HEK293 (cell line): ENCODE measurements around the gene MCRIP2.

Experiments
- CTCF ChIA-PET: fragments of 350-600 bp; formaldehyde crosslinking; extraction: SDS; loops from one replicate; lab custom pipeline; 2021; ENCODE audit warnings: antibody characterized with exemption; lab: Yijun Ruan, JAX
- POLR2A ChIA-PET: fragments of 300-600 bp; formaldehyde crosslinking; extraction: SDS; loops from one replicate; lab custom pipeline; 2020; ENCODE audit warnings: antibody characterized with exemption, inconsistent platforms; lab: Yijun Ruan, JAX
- H3K27ac ChIP-seq: fragments of 200-500 bp; sonication (Bioruptor generic); 2 replicates; pipeline ENCODE4 v1.5.1; 2014; ENCODE audit warnings: low read depth, low read length, control low read depth, inconsistent platforms; ENCODE audit errors: extremely low read depth
- H3K36me3 ChIP-seq, 2 experiments: fragments of 200-500 bp in 1 of 2; sonication (Bioruptor generic) in 1 of 2; 1 replicate in 1 of 2; 2 replicates in 1 of 2; pipeline ENCODE4 v1.5.1; 2014 to 2017; ENCODE audit warnings: inconsistent platforms in 2 of 2, low read length in 2 of 2; ENCODE audit not compliant: control insufficient read depth in 2 of 2, insufficient read depth in 1 of 2
- H3K4me1 ChIP-seq: fragments of 200-500 bp; sonication (Bioruptor generic); 2 replicates; pipeline ENCODE4 v1.5.1; 2014; ENCODE audit warnings: mild to moderate bottlenecking, low read length, inconsistent platforms; ENCODE audit not compliant: control insufficient read depth, insufficient read depth
- H3K4me3 ChIP-seq: 2 replicates; pipeline ENCODE4 v1.5.1; 2011; ENCODE audit warnings: low read depth, mild to moderate bottlenecking, control low read depth, low read length, moderate library complexity
- H3K9me3 ChIP-seq: fragments of 200-500 bp; sonication (Bioruptor generic); 2 replicates; pipeline ENCODE4 v1.5.1; 2014; ENCODE audit warnings: low read depth, low read length, inconsistent platforms; ENCODE audit not compliant: control insufficient read depth, insufficient read depth
- BCL11B ChIP-seq: fragments of 450-650 bp; formaldehyde crosslinking; IDR thresholded peaks from 2 replicates; pipeline ENCODE4 v1.5.1; 2016; ENCODE audit warnings: low read depth, missing biosample characterization, missing genetic modification characterization
- GLIS1 ChIP-seq: fragments of 450-650 bp; formaldehyde crosslinking; IDR thresholded peaks from 2 replicates; pipeline ENCODE4 v1.5.1; 2016; ENCODE audit warnings: missing biosample characterization, missing genetic modification characterization
- GLIS2 ChIP-seq: fragments of 450-650 bp; formaldehyde crosslinking; IDR thresholded peaks from 2 replicates; pipeline ENCODE4 v1.5.1; 2016; ENCODE audit warnings: missing biosample characterization, missing genetic modification characterization
- HIC1 ChIP-seq: fragments of 450-650 bp; formaldehyde crosslinking; IDR thresholded peaks from 2 replicates; pipeline ENCODE4 v1.5.1; 2016; ENCODE audit warnings: missing biosample characterization, missing genetic modification characterization
- INSM2 ChIP-seq: fragments of 450-650 bp; formaldehyde crosslinking; IDR thresholded peaks from 2 replicates; pipeline ENCODE4 v1.5.1; 2016; ENCODE audit warnings: missing biosample characterization, missing genetic modification characterization
- KLF10 ChIP-seq: fragments of 450-650 bp; IDR thresholded peaks from 2 replicates; pipeline ENCODE4 v1.5.1; 2018; ENCODE audit warnings: missing biosample characterization, mild to moderate bottlenecking, missing genetic modification characterization
- KLF17 ChIP-seq: fragments of 450-650 bp; formaldehyde crosslinking; IDR thresholded peaks from 2 replicates; pipeline ENCODE4 v1.5.1; 2016; ENCODE audit warnings: missing biosample characterization, missing genetic modification characterization
- KLF8 ChIP-seq: fragments of 450-650 bp; formaldehyde crosslinking; IDR thresholded peaks from 2 replicates; pipeline ENCODE4 v1.5.1; 2016; ENCODE audit warnings: missing biosample characterization, missing genetic modification characterization
- KLF9 ChIP-seq: fragments of 450-650 bp; formaldehyde crosslinking; IDR thresholded peaks from 2 replicates; pipeline ENCODE4 v1.5.1; 2016; ENCODE audit warnings: missing biosample characterization, missing genetic modification characterization, low read depth
- OSR2 ChIP-seq: fragments of 450-650 bp; formaldehyde crosslinking; IDR thresholded peaks from 2 replicates; pipeline ENCODE4 v1.5.1; 2016; ENCODE audit warnings: missing biosample characterization, missing genetic modification characterization
- PATZ1 ChIP-seq: fragments of 450-650 bp; formaldehyde crosslinking; IDR thresholded peaks from 2 replicates; pipeline ENCODE4 v1.5.1; 2016; ENCODE audit warnings: missing biosample characterization, missing genetic modification characterization
- PBX3 ChIP-seq: sonication (generic); formaldehyde crosslinking; IDR thresholded peaks from 2 replicates; pipeline ENCODE4 v1.8.1; 2022; ENCODE audit warnings: mild to moderate bottlenecking, moderate library complexity, missing genetic modification reagents
- SP2 ChIP-seq: fragments of 450-650 bp; formaldehyde crosslinking; IDR thresholded peaks from 2 replicates; pipeline ENCODE4 v1.5.1; 2016; ENCODE audit warnings: missing biosample characterization, missing genetic modification characterization
- ZBTB7A ChIP-seq: fragments of 450-650 bp; formaldehyde crosslinking; IDR thresholded peaks from 2 replicates; pipeline ENCODE4 v1.5.1; 2016; ENCODE audit warnings: low read depth, missing biosample characterization, missing genetic modification characterization
- ZFP69B ChIP-seq: fragments of 450-650 bp; formaldehyde crosslinking; IDR thresholded peaks from 2 replicates; pipeline ENCODE4 v1.5.1; 2016; ENCODE audit warnings: missing biosample characterization, missing genetic modification characterization
- ZIC2 ChIP-seq: fragments of 450-650 bp; formaldehyde crosslinking; IDR thresholded peaks from 2 replicates; pipeline ENCODE4 v1.5.1; 2016; ENCODE audit warnings: missing biosample characterization, missing genetic modification characterization
- ZNF169 ChIP-seq: fragments of 450-650 bp; formaldehyde crosslinking; IDR thresholded peaks from 2 replicates; pipeline ENCODE4 v1.5.1; 2016; ENCODE audit warnings: missing biosample characterization, missing genetic modification characterization
- ZNF214 ChIP-seq: fragments of 450-650 bp; formaldehyde crosslinking; IDR thresholded peaks from 2 replicates; pipeline ENCODE4 v1.5.1; 2017; ENCODE audit warnings: missing biosample characterization, mild to moderate bottlenecking, missing genetic modification characterization, borderline replicate concordance
- ZNF26 ChIP-seq: fragments of 450-650 bp; formaldehyde crosslinking; IDR thresholded peaks from 2 replicates; pipeline ENCODE4 v1.5.1; 2016; ENCODE audit warnings: missing biosample characterization, missing genetic modification characterization
- ZNF341 ChIP-seq: fragments of 450-650 bp; formaldehyde crosslinking; IDR thresholded peaks from 2 replicates; pipeline ENCODE4; 2016; ENCODE audit warnings: low read depth, missing biosample characterization, missing genetic modification characterization
- ZNF473 ChIP-seq: fragments of 450-650 bp; formaldehyde crosslinking; IDR thresholded peaks from 2 replicates; pipeline ENCODE4 v1.5.1; 2017; ENCODE audit warnings: missing biosample characterization, missing genetic modification characterization
- ZNF600 ChIP-seq: fragments of 450-650 bp; formaldehyde crosslinking; IDR thresholded peaks from 2 replicates; pipeline ENCODE4 v1.5.1; 2016; ENCODE audit warnings: missing biosample characterization, missing genetic modification characterization
- ZNF777 ChIP-seq: fragments of 450-650 bp; formaldehyde crosslinking; IDR thresholded peaks from 2 replicates; pipeline ENCODE4 v1.5.1; 2017; ENCODE audit warnings: missing biosample characterization, missing genetic modification characterization, borderline replicate concordance

The MCRIP2 gene

GRCh38 chr16:674968-675883, 33.6 kb downstream of the MCRIP2 start, which contains the start of gene RHBDL1:
Gene RHBDL1 (plus strand): TSS chr16:675671. CDS start chr16:675791, 120 bp downstream.
- TF ChIP-seq HIC1 (peak; percentile 62), ZNF777 (no peak), GLIS2 (tag by site-specific recombination) (0 out of 2 replicates have a peak, but pooled peaks have one; percentile 10), ZNF341 (tag by site-specific recombination) (peak; percentile 21; the same call in 1 of the 2 replicates), ZNF600 (tag by site-specific recombination) (0 out of 2 replicates have a peak, but pooled peaks have one; percentile 32), ZNF169 (tag by site-specific recombination) (no peak), SP2 (peak; percentile 46; the same call in 1 of the 2 replicates), ZFP69B (tag by site-specific recombination) (no peak), BCL11B (peak; percentile 94), OSR2 (tag by site-specific recombination) (peak; percentile 41; the same call in 1 of the 2 replicates), GLIS1 (tag by site-specific recombination) (peak; percentile 37), KLF8 (tag by site-specific recombination) (peak; percentile 41; the same call in 1 of the 2 replicates), KLF9 (peak; percentile 75), ZNF26 (tag by site-specific recombination) (no peak), PATZ1 (tag by site-specific recombination) (peak; percentile 57; the same call in 1 of the 2 replicates), PBX3 (CRISPR knock-in tag) (peak; percentile 22; the same call in 1 of the 2 replicates), ZBTB7A (tag by site-specific recombination) (peak; percentile 41; the same call in 1 of the 2 replicates), KLF17 (0 out of 2 replicates have a peak, but pooled peaks have one; percentile 26), ZNF214 (tag by site-specific recombination) (no peak), KLF10 (peak; percentile 63), ZIC2 (tag by site-specific recombination) (peak; percentile 84), ZNF473 (tag by site-specific recombination) (no peak), INSM2 (tag by site-specific recombination) (0 out of 2 replicates have a peak, but pooled peaks have one; percentile 11)
- no peaks in the 10 kb centered on the region for H3K9me3 ChIP-seq
- ChIA-PET CTCF (interaction anchor here (0.6 to 1.4 kb wide), 3 partner anchors 11 to 97 kb away, joined by 3 to 8 read pairs (median 4); no protein-coding TSS in a partner anchor), POLR2A (interaction anchor here (0.7 to 2.6 kb wide), 8 partner anchors 8 to 289 kb away, joined by 3 to 10 read pairs (median 5); partner anchors contain the start of genes JMJD8, METTL26, RHOT2 and WDR24)
- peaks cover 0 to 50% of the 10 kb centered on the region in 2 experiments; a peak in 1 of 3 replicates for H3K36me3 ChIP-seq
- no peak within 1 kb of the TSS for H3K4me3 ChIP-seq
- no peak within 1 kb of the TSS for H3K27ac ChIP-seq
- peaks cover 5% of the 10 kb centered on the region; the same call in 1 of the 2 replicates for H3K4me1 ChIP-seq
